Calu3 (cell line): Measurements from ENCODE around the gene IFI27L1. TPM values are rescaled to one million over a fixed set of nuclear protein-coding genes. Genes with fewer than 3 reads are reported as not detected.

Experiments
- BruUV-seq: library from RNA; stranded (reverse); fragments of 400-500 nt; replicated peaks from 2 replicates; lab custom pipeline; 2021; lab: Mats Ljungman, UMichigan
- CTCF ChIA-PET: fragments of 300-600 bp; sonication (Branson Sonifier 250); formaldehyde crosslinking; loops from one replicate; lab custom pipeline; 2022; ENCODE audit warnings: antibody characterized with exemption; lab: Charles Lee
- DNase-seq: peaks from one replicate; pipeline ENCODE4 v3.0.0; 2022
- H3K27ac Mint-ChIP-seq: one replicate; pipeline ENCODE4 v1.8.0; 2022; ENCODE audit warnings: mixed read lengths; ENCODE audit not compliant: unreplicated experiment
- H3K27me3 Mint-ChIP-seq: one replicate; pipeline ENCODE4 v1.8.0; 2022; ENCODE audit warnings: mixed read lengths; ENCODE audit not compliant: unreplicated experiment
- H3K36me3 Mint-ChIP-seq: one replicate; pipeline ENCODE4 v1.8.0; 2022; ENCODE audit warnings: mild to moderate bottlenecking, moderate library complexity, mixed read lengths; ENCODE audit not compliant: insufficient read depth, unreplicated experiment
- H3K4me1 Mint-ChIP-seq: one replicate; pipeline ENCODE4 v1.8.0; 2022; ENCODE audit warnings: mild to moderate bottlenecking, low read depth, mixed read lengths; ENCODE audit not compliant: unreplicated experiment
- H3K4me3 Mint-ChIP-seq: one replicate; pipeline ENCODE4 v1.8.0; 2022; ENCODE audit warnings: mild to moderate bottlenecking, low read depth, moderate library complexity, mixed read lengths; ENCODE audit not compliant: unreplicated experiment
- H3K9me3 Mint-ChIP-seq: one replicate; pipeline ENCODE4 v1.8.0; 2022; ENCODE audit warnings: low read depth, mixed read lengths; ENCODE audit not compliant: unreplicated experiment
- CTCF ChIP-seq: fragments of 200-600 bp; IDR thresholded peaks from one replicate; pipeline ENCODE4 v1.8.0; 2022; ENCODE audit warnings: antibody characterized with exemption; ENCODE audit not compliant: unreplicated experiment
- intact Hi-C: fragments of 100-400 bp; cut with micrococcal nuclease; formaldehyde crosslinking; loops from one replicate; pipeline ENCODE4 v1.10.0; 2022; ENCODE audit not compliant: unreplicated experiment
- total RNA-seq: library from RNA; stranded (reverse); gene quantifications from 2 replicates; pipeline ENCODE4 v1.2.3, GENCODE V29; 2022

Gene IFI27L1
- total RNA-seq, 1 experiment from 2014 or later: 17.7 TPM

GRCh38 chr14:94101748-94102147, 20.6 kb downstream of the IFI27L1 start:
- BruUV-seq: no TSS peak
- CTCF ChIA-PET: no interaction called here
- no peaks in the 10 kb centered on the region for H3K36me3 Mint-ChIP-seq
- no peak for DNase-seq
- TF ChIP-seq CTCF: no peak
- no peak overlapping the region for H3K4me3 Mint-ChIP-seq
- H3K27me3 Mint-ChIP-seq: no peaks in the 10 kb centered on the region
- H3K4me1 Mint-ChIP-seq: no peaks in the 10 kb centered on the region
- H3K9me3 Mint-ChIP-seq: no peaks in the 10 kb centered on the region
- intact Hi-C loops: no loop called here
- no peak overlapping the region for H3K27ac Mint-ChIP-seq

GRCh38 chr14:94102768-94103482, 21.8 kb downstream of the IFI27L1 start:
- Mint-ChIP-seq H3K36me3 (no peaks in the 10 kb centered on the region), H3K27ac (no peak overlapping the region), H3K9me3 (no peaks in the 10 kb centered on the region), H3K4me3 (no peak overlapping the region), H3K27me3 (no peaks in the 10 kb centered on the region), H3K4me1 (no peaks in the 10 kb centered on the region)
- BruUV-seq: no TSS peak
- intact Hi-C loops: no loop called here
- CTCF ChIA-PET: no interaction called here
- DNase-seq: no peak
- TF ChIP-seq CTCF: no peak

GRCh38 chr14:94103554-94104150, 22.5 kb downstream of the IFI27L1 start:
- DNase-seq: no peak
- Mint-ChIP-seq H3K36me3 (no peaks in the 10 kb centered on the region), H3K9me3 (no peaks in the 10 kb centered on the region), H3K27me3 (no peaks in the 10 kb centered on the region), H3K4me3 (no peak overlapping the region), H3K27ac (no peak overlapping the region), H3K4me1 (no peaks in the 10 kb centered on the region)
- intact Hi-C loops: no loop called here
- CTCF ChIA-PET: no interaction called here
- no peak for TF ChIP-seq CTCF
- no TSS peak for BruUV-seq

GRCh38 chr14:94104731-94105130, 23.6 kb downstream of the IFI27L1 start:
- Mint-ChIP-seq H3K9me3 (no peaks in the 10 kb centered on the region), H3K4me3 (no peak overlapping the region), H3K27me3 (no peaks in the 10 kb centered on the region), H3K27ac (no peak overlapping the region), H3K4me1 (peaks cover 2% of the 10 kb centered on the region), H3K36me3 (no peaks in the 10 kb centered on the region)
- CTCF ChIA-PET: no interaction called here
- TF ChIP-seq CTCF: no peak
- intact Hi-C loops: no loop called here
- no peak for DNase-seq
- BruUV-seq: no TSS peak
